ENCODE results near the gene FAM89A.

DNA sequence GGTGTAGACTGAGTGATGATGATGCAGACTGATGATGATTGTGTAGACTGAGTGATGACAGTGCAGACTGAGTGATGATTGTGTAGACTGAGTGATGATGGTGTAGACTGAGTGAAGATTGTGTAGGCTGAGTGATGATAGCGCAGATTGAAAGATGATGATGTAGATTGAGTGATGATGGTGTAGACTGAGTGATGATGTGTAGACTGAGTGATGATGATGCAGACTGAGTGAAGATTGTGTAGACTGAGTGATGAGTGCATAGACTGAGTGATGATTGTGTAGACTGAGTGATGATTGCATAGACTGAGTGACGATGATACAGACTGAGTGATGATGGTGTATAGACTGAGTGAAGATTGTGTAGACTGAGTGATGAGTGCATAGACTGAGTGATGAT, 28.7 kb downstream of the FAM89A start:
- TF ChIP-seq ZNF384 (IDR thresholded peaks at IDR 0.05; ENCODE audit: low read depth, low read length), result no peak
- no peak for TF ChIP-seq FOXM1 (IDR thresholded peaks at IDR 0.05; ENCODE audit: low read depth)
- TF ChIP-seq FOXM1 (CRISPR knock-in tag; IDR thresholded peaks at IDR 0.05; ENCODE audit: low read depth), result no peak
- no peak for TF ChIP-seq POLR2A (conservative IDR thresholded peaks at IDR 0.05)
- TF ChIP-seq, protein P1, sequence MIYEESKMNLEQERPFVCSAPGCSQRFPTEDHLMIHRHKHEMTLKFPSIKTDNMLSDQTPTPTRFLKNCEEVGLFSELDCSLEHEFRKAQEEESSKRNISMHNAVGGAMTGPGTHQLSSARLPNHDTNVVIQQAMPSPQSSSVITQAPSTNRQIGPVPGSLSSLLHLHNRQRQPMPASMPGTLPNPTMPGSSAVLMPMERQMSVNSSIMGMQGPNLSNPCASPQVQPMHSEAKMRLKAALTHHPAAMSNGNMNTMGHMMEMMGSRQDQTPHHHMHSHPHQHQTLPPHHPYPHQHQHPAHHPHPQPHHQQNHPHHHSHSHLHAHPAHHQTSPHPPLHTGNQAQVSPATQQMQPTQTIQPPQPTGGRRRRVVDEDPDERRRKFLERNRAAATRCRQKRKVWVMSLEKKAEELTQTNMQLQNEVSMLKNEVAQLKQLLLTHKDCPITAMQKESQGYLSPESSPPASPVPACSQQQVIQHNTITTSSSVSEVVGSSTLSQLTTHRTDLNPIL (CRISPR knock-in tag; IDR thresholded peaks at IDR 0.05), result no peak
- no peak for TF ChIP-seq ZNF282 (CRISPR knock-in tag; IDR thresholded peaks at IDR 0.05)
- TF ChIP-seq, protein P2, sequence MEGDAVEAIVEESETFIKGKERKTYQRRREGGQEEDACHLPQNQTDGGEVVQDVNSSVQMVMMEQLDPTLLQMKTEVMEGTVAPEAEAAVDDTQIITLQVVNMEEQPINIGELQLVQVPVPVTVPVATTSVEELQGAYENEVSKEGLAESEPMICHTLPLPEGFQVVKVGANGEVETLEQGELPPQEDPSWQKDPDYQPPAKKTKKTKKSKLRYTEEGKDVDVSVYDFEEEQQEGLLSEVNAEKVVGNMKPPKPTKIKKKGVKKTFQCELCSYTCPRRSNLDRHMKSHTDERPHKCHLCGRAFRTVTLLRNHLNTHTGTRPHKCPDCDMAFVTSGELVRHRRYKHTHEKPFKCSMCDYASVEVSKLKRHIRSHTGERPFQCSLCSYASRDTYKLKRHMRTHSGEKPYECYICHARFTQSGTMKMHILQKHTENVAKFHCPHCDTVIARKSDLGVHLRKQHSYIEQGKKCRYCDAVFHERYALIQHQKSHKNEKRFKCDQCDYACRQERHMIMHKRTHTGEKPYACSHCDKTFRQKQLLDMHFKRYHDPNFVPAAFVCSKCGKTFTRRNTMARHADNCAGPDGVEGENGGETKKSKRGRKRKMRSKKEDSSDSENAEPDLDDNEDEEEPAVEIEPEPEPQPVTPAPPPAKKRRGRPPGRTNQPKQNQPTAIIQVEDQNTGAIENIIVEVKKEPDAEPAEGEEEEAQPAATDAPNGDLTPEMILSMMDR (IDR thresholded peaks at IDR 0.05 in 2 of 3, conservative IDR thresholded peaks at IDR 0.05 in 1 of 3; ENCODE audit: insufficient read depth in 2 of 3, low read depth in 1 of 3, low read length in 3 of 3), result no peak
- TF ChIP-seq CGGBP1 (CRISPR knock-in tag; IDR thresholded peaks at IDR 0.05), result no peak
- no peak for TF ChIP-seq KDM1A (IDR thresholded peaks at IDR 0.05)
- TF ChIP-seq ZBTB8A (IDR thresholded peaks at IDR 0.05; ENCODE audit: partially characterized antibody), result no peak

Data from K562 (cell line).